ENCODE results near the gene EIF1B.
"Not testable (repeated sequence)": the region's sequence is repeated elsewhere in the genome, so short reads cannot be mapped to it uniquely, and the experiment has no call there.

GRCh38 chr3:40283057-40283456 is 26.4 kb upstream of the EIF1B start:
- TF ChIP-seq, protein P1, sequence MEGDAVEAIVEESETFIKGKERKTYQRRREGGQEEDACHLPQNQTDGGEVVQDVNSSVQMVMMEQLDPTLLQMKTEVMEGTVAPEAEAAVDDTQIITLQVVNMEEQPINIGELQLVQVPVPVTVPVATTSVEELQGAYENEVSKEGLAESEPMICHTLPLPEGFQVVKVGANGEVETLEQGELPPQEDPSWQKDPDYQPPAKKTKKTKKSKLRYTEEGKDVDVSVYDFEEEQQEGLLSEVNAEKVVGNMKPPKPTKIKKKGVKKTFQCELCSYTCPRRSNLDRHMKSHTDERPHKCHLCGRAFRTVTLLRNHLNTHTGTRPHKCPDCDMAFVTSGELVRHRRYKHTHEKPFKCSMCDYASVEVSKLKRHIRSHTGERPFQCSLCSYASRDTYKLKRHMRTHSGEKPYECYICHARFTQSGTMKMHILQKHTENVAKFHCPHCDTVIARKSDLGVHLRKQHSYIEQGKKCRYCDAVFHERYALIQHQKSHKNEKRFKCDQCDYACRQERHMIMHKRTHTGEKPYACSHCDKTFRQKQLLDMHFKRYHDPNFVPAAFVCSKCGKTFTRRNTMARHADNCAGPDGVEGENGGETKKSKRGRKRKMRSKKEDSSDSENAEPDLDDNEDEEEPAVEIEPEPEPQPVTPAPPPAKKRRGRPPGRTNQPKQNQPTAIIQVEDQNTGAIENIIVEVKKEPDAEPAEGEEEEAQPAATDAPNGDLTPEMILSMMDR (IDR thresholded peaks at IDR 0.05): not testable (repeated sequence)
- not testable (repeated sequence) for TF ChIP-seq POLR2A (IDR thresholded peaks at IDR 0.05)
